ENCODE data around the gene C1QL2. TPM values are rescaled to one million over a fixed set of nuclear protein-coding genes. Genes with fewer than 3 reads are reported as not detected.

C1QL2 gene
- total and polyA plus RNA-seq, 2 experiments from 2014 or later, result 0.69 to 0.87 TPM

DNA sequence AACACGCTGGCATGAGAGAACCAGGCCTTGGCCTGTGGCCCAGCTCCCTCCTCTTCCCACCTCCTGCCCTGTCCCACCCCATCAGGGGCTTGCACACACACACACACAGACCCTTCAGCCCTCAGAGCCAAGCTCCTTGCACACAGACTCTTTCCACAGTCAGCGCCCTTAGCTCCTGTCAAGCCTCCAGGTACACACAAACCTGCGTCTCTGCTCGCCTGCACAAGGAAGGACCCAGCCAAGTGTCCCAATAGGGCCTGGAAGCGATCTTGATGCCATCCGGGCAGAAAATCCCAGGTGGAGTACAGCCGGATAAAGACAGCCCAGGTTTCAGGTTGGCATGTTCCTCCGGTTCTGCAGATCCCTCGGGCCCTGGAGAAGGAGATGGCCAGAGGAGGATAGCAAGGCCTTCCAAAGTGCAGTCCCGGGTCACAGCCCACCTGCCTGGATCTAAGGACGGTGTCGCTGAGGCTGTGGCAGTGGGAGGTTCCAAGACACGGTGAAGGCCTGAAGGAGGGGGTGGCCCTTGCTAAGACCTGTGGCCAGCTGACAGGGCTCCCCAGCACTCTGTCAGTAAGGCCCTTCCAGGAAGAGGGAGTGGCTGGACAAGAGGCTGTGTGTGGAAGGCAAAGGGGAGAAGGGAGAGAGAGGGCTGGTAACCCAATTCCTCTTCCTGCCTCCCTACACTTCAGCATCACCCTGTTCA is 46.6 kb upstream of the C1QL2 start (continued):
- no peak for TF ChIP-seq STAT1 (IDR thresholded peaks at IDR 0.05; ENCODE audit: unreplicated experiment)
- no peak for TF ChIP-seq CTCF (conservative IDR thresholded peaks at IDR 0.05; ENCODE audit: low read depth in 2 of 2)
- TF ChIP-seq ZNF114 (CRISPR knock-in tag; IDR thresholded peaks at IDR 0.05), result no peak

DNA sequence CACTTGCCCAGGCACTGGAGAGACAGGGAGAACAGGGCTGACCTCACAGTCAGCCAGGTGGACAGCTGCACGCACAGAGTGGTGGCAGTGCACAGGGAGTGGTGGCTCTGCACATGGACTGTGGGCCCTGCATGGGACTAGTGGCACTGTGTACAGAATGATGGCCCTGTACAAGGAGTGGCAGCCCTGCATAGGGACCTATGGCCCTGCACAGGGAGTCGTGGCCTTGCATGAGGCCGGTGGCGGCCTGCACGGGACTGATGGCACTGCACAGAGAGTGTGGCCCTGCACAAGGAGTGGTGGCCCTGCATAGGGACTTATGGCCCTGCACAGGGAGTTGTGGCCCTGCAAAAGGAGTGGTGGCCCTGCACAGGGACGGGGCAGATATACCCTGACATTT is 46.0 kb upstream of the C1QL2 start:
- H3K4me3 ChIP-seq, result no peak overlapping the region
- ATAC-seq, result no peak
- no peak overlapping the region for H3K4me2 ChIP-seq
- no peak for DNase-seq (ENCODE audit: low spot score)
- H3K79me2 ChIP-seq (replicated peaks; ENCODE audit: insufficient read depth), result no peaks in the 10 kb centered on the region
- no peaks in the 10 kb centered on the region for H3K9me3 Mint-ChIP-seq
- H3K4me1 Mint-ChIP-seq, result no peaks in the 10 kb centered on the region; the same call in 2 of the 3 replicates
- no peak for TF ChIP-seq REST (IDR thresholded peaks at IDR 0.05; ENCODE audit: unreplicated experiment)
- TF ChIP-seq, protein P1, sequence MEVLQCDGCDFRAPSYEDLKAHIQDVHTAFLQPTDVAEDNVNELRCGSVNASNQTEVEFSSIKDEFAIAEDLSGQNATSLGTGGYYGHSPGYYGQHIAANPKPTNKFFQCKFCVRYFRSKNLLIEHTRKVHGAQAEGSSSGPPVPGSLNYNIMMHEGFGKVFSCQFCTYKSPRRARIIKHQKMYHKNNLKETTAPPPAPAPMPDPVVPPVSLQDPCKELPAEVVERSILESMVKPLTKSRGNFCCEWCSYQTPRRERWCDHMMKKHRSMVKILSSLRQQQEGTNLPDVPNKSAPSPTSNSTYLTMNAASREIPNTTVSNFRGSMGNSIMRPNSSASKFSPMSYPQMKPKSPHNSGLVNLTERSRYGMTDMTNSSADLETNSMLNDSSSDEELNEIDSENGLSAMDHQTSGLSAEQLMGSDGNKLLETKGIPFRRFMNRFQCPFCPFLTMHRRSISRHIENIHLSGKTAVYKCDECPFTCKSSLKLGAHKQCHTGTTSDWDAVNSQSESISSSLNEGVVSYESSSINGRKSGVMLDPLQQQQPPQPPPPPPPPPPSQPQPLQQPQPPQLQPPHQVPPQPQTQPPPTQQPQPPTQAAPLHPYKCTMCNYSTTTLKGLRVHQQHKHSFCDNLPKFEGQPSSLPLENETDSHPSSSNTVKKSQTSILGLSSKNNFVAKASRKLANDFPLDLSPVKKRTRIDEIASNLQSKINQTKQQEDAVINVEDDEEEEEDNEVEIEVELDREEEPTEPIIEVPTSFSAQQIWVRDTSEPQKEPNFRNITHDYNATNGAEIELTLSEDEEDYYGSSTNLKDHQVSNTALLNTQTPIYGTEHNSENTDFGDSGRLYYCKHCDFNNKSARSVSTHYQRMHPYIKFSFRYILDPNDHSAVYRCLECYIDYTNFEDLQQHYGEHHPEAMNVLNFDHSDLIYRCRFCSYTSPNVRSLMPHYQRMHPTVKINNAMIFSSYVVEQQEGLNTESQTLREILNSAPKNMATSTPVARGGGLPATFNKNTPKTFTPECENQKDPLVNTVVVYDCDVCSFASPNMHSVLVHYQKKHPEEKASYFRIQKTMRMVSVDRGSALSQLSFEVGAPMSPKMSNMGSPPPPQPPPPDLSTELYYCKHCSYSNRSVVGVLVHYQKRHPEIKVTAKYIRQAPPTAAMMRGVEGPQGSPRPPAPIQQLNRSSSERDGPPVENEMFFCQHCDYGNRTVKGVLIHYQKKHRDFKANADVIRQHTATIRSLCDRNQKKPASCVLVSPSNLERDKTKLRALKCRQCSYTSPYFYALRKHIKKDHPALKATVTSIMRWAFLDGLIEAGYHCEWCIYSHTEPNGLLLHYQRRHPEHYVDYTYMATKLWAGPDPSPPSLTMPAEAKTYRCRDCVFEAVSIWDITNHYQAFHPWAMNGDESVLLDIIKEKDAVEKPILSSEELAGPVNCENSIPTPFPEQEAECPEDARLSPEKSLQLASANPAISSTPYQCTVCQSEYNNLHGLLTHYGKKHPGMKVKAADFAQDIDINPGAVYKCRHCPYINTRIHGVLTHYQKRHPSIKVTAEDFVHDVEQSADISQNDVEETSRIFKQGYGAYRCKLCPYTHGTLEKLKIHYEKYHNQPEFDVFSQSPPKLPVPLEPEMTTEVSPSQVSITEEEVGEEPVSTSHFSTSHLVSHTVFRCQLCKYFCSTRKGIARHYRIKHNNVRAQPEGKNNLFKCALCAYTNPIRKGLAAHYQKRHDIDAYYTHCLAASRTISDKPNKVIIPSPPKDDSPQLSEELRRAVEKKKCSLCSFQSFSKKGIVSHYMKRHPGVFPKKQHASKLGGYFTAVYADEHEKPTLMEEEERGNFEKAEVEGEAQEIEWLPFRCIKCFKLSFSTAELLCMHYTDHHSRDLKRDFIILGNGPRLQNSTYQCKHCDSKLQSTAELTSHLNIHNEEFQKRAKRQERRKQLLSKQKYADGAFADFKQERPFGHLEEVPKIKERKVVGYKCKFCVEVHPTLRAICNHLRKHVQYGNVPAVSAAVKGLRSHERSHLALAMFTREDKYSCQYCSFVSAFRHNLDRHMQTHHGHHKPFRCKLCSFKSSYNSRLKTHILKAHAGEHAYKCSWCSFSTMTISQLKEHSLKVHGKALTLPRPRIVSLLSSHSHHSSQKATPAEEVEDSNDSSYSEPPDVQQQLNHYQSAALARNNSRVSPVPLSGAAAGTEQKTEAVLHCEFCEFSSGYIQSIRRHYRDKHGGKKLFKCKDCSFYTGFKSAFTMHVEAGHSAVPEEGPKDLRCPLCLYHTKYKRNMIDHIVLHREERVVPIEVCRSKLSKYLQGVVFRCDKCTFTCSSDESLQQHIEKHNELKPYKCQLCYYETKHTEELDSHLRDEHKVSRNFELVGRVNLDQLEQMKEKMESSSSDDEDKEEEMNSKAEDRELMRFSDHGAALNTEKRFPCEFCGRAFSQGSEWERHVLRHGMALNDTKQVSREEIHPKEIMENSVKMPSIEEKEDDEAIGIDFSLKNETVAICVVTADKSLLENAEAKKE (CRISPR knock-in tag; IDR thresholded peaks at IDR 0.05), result no peak
- H3K4me3 Mint-ChIP-seq, result no peak overlapping the region
- H2AFZ ChIP-seq, result no peak overlapping the region
- peaks cover 12% of the 10 kb centered on the region for H3K27me3 Mint-ChIP-seq (ENCODE audit: insufficient read depth, low read depth, poor library complexity)
- H3F3A ChIP-seq (replicated peaks; ENCODE audit: low read depth), result no peaks in the 10 kb centered on the region
- no peaks in the 10 kb centered on the region for H3K36me3 Mint-ChIP-seq (ENCODE audit: low read depth)
- no peaks in the 10 kb centered on the region for H3K9me2 ChIP-seq (ENCODE audit: insufficient read depth)
- no peaks in the 10 kb centered on the region for H4K20me1 ChIP-seq (replicated peaks; ENCODE audit: insufficient read depth)
- H3K27me3 ChIP-seq (ENCODE audit: insufficient read depth), result no peaks in the 10 kb centered on the region
- H3K27ac ChIP-seq (ENCODE audit: low read depth), result no peak overlapping the region
- H3K4me1 ChIP-seq (ENCODE audit: insufficient read depth), result no peaks in the 10 kb centered on the region; the same call in 1 of the 2 replicates
- H3K36me3 ChIP-seq (ENCODE audit: insufficient read depth), result no peaks in the 10 kb centered on the region
- no peak overlapping the region for H3K27ac Mint-ChIP-seq

Measured in GM23338 (cell line).